ENCODE results near the gene PRDM10.

The PRDM10 gene

DNA sequence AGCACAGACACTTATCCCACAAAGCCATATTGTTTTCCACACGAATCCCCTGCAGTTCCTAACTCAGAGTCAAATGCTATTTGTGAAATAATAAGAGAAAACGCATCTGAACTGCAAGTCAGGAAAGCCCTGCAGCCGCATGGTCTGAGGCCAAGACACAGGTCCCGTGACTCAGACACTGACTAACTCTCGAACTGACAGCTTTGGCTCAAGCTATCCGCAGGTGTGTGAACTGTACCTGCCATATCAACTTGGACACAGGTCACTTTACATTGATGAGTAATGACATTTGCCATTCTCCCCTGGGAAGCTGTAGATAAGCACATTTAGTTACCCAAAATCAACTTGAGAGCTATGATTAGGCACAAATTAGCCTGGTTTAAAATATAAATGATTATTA is 72.3 kb downstream of the PRDM10 start:
- Histone ChIP-seq H4K20me1 (ENCODE audit: insufficient read depth, low read length) (no peaks in the 10 kb centered on the region), H3K4me1 (ENCODE audit: low read length) (no peaks in the 10 kb centered on the region), H2AFZ (ENCODE audit: low read depth, low read length) (no peak overlapping the region), H3K4me2 (ENCODE audit: low read length) (no peak overlapping the region), H3K36me3 (replicated peaks; ENCODE audit: low read depth, low read length) (no peaks in the 10 kb centered on the region), H3K9me3 (ENCODE audit: insufficient read depth, low read length) (no peaks in the 10 kb centered on the region), H3K9ac (ENCODE audit: low read length) (no peak overlapping the region), H3K27me3 (ENCODE audit: low read depth, low read length) (no peaks in the 10 kb centered on the region), H3K27ac (ENCODE audit: low read length) (no peak overlapping the region), H3K79me2 (ENCODE audit: low read length) (no peaks in the 10 kb centered on the region), H3K4me3 (ENCODE audit: low read length) (no peak overlapping the region)
- TF ChIP-seq, protein P1, sequence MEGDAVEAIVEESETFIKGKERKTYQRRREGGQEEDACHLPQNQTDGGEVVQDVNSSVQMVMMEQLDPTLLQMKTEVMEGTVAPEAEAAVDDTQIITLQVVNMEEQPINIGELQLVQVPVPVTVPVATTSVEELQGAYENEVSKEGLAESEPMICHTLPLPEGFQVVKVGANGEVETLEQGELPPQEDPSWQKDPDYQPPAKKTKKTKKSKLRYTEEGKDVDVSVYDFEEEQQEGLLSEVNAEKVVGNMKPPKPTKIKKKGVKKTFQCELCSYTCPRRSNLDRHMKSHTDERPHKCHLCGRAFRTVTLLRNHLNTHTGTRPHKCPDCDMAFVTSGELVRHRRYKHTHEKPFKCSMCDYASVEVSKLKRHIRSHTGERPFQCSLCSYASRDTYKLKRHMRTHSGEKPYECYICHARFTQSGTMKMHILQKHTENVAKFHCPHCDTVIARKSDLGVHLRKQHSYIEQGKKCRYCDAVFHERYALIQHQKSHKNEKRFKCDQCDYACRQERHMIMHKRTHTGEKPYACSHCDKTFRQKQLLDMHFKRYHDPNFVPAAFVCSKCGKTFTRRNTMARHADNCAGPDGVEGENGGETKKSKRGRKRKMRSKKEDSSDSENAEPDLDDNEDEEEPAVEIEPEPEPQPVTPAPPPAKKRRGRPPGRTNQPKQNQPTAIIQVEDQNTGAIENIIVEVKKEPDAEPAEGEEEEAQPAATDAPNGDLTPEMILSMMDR (IDR thresholded peaks at IDR 0.05; ENCODE audit: low read depth, low read length): no peak
- no peak for TF ChIP-seq EZH2phosphoT487 (IDR thresholded peaks at IDR 0.05; ENCODE audit: low read depth)

DNA sequence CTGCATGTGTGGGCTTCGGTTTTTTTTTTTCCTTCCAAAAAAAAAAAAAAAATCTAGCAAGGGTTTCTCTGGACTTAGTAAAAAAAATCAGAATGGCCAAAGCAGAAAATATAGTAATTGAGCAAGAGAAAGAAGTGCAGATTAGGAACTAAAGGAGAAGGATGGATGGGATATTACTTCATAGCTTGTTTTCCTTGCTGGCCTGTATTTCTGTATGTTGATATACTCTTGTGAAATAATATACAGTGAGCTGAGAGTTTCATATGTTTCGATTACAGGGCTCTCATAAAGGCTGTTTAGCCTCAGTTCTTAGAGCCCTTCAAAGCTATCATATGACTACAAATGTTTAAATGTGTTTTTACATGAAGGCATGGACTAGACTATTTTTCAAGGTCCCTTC is 72.9 kb downstream of the PRDM10 start:
- H3K4me2 ChIP-seq (ENCODE audit: low read length): no peak overlapping the region
- H3K9me3 ChIP-seq (ENCODE audit: insufficient read depth, low read length): no peaks in the 10 kb centered on the region
- no peak overlapping the region for H3K27ac ChIP-seq (ENCODE audit: low read length)
- TF ChIP-seq, protein P1 (IDR thresholded peaks at IDR 0.05; ENCODE audit: low read depth, low read length): no peak
- TF ChIP-seq EZH2phosphoT487 (IDR thresholded peaks at IDR 0.05; ENCODE audit: low read depth): no peak
- H3K27me3 ChIP-seq (ENCODE audit: low read depth, low read length): no peaks in the 10 kb centered on the region
- H2AFZ ChIP-seq (ENCODE audit: low read depth, low read length): no peak overlapping the region
- H3K4me3 ChIP-seq (ENCODE audit: low read length): no peak overlapping the region
- no peaks in the 10 kb centered on the region for H4K20me1 ChIP-seq (ENCODE audit: insufficient read depth, low read length)
- no peaks in the 10 kb centered on the region for H3K4me1 ChIP-seq (ENCODE audit: low read length)
- H3K9ac ChIP-seq (ENCODE audit: low read length): no peak overlapping the region
- H3K36me3 ChIP-seq (replicated peaks; ENCODE audit: low read depth, low read length): no peaks in the 10 kb centered on the region
- no peaks in the 10 kb centered on the region for H3K79me2 ChIP-seq (ENCODE audit: low read length)

DNA sequence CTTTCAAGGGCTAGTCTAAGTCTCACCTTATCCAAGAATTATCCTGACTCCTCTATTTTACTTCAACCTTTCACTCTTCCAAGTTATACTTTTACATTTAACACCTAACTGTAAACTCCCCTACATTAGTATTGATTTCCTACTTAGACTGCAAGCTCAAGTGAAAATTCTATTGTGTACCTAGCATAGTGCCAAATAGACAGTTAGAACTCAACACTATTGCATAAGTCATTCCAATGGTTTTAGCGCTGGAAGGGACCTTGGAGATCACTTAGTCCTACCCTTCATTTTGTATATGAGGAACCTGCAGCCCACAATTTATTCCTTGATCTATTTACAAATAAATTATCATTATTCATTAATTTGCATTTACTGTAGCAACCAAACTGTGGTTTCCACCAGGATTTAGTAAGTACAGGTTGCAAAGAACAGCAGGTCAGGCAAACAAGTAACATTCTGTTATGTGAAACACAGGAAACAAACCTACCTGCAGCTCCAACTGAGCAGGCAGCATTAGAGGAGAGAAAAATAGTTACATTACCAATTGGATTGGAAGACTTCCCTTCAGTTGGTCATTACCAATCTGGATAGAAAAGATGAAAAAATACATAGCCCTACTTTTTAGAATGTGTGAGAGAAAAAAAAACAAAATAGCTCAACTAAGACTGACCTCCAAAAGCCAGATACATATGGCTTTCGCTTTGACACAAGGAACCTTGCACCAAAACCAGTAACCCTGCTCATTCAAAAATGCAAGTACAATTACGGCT is 73.5 kb downstream of the PRDM10 start:
- no peaks in the 10 kb centered on the region for H3K79me2 ChIP-seq (ENCODE audit: low read length)
- no peak overlapping the region for H3K27ac ChIP-seq (ENCODE audit: low read length)
- H4K20me1 ChIP-seq (ENCODE audit: insufficient read depth, low read length): no peaks in the 10 kb centered on the region
- H3K27me3 ChIP-seq (ENCODE audit: low read depth, low read length): no peaks in the 10 kb centered on the region
- H3K9ac ChIP-seq (ENCODE audit: low read length): no peak overlapping the region
- H3K9me3 ChIP-seq (ENCODE audit: insufficient read depth, low read length): no peaks in the 10 kb centered on the region
- no peaks in the 10 kb centered on the region for H3K4me1 ChIP-seq (ENCODE audit: low read length)
- no peak overlapping the region for H3K4me2 ChIP-seq (ENCODE audit: low read length)
- H2AFZ ChIP-seq (ENCODE audit: low read depth, low read length): no peak overlapping the region
- no peak overlapping the region for H3K4me3 ChIP-seq (ENCODE audit: low read length)
- TF ChIP-seq, protein P1 (IDR thresholded peaks at IDR 0.05; ENCODE audit: low read depth, low read length): no peak
- no peak for TF ChIP-seq EZH2phosphoT487 (IDR thresholded peaks at IDR 0.05; ENCODE audit: low read depth)
- peaks cover 3% of the 10 kb centered on the region for H3K36me3 ChIP-seq (replicated peaks; ENCODE audit: low read depth, low read length)

DNA sequence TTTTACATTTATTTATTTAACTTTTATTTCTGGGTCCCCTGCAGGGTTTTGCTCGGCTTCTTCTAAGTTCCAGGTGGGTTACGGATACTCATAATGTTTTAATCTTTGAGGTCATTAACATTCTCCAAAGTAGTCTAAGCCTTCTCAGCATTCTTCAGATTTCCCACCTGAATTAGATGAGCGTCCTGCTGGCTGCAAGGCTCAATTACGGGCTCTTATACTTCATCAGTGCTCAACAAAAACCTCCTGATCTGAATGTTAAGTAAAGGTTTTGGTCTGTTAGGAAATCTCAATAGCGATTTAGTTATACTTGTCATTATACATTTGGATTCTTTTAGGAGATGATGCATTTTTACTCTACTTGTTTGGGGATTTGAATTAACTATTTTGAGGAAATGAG is 80.0 kb downstream of the PRDM10 start:
- Histone ChIP-seq H3K27me3 (ENCODE audit: low read depth, low read length) (no peaks in the 10 kb centered on the region), H3K27ac (ENCODE audit: low read length) (no peak overlapping the region), H3K79me2 (ENCODE audit: low read length) (no peaks in the 10 kb centered on the region), H3K9ac (ENCODE audit: low read length) (no peak overlapping the region), H4K20me1 (ENCODE audit: insufficient read depth, low read length) (no peaks in the 10 kb centered on the region), H3K4me2 (ENCODE audit: low read length) (no peak overlapping the region), H2AFZ (ENCODE audit: low read depth, low read length) (no peak overlapping the region), H3K4me1 (ENCODE audit: low read length) (no peaks in the 10 kb centered on the region), H3K36me3 (replicated peaks; ENCODE audit: low read depth, low read length) (peaks cover 3% of the 10 kb centered on the region), H3K4me3 (ENCODE audit: low read length) (no peak overlapping the region), H3K9me3 (ENCODE audit: insufficient read depth, low read length) (no peaks in the 10 kb centered on the region)
- TF ChIP-seq, protein P1 (IDR thresholded peaks at IDR 0.05; ENCODE audit: low read depth, low read length): no peak
- TF ChIP-seq EZH2phosphoT487 (IDR thresholded peaks at IDR 0.05; ENCODE audit: low read depth): no peak
